H9 (cell line): Measurements from ENCODE around the gene HK3. TPM values are rescaled to one million over a fixed set of nuclear protein-coding genes. Genes with fewer than 3 reads are reported as not detected.

Experiments used
- DNase-seq: peaks from one replicate; pipeline ENCODE4 v3.0.0-alpha.2; 2017
- H2AFZ ChIP-seq: one replicate; pipeline ENCODE4 v1.6.1; 2013; ENCODE audit warnings: mild to moderate bottlenecking, low read length, control low read depth, moderate library complexity
- H2AK5ac ChIP-seq: 2 replicates; pipeline ENCODE4 v1.6.1; 2013; ENCODE audit warnings: low read length, control low read depth, mixed read lengths; ENCODE audit not compliant: insufficient read length
- H2BK120ac ChIP-seq: one replicate; pipeline ENCODE4 v1.6.1; 2013; ENCODE audit warnings: low read depth, mild to moderate bottlenecking, low read length, control low read depth, inconsistent platforms; ENCODE audit not compliant: poor library complexity, severe bottlenecking
- H2BK12ac ChIP-seq: 2 replicates; pipeline ENCODE4 v1.6.1; 2013; ENCODE audit warnings: low read length, control low read depth, mixed read lengths, low read depth; ENCODE audit not compliant: insufficient read length
- H2BK15ac ChIP-seq: 2 replicates; pipeline ENCODE4 v1.6.1; 2013; ENCODE audit warnings: low read depth, low read length, control low read depth
- H2BK20ac ChIP-seq: one replicate; pipeline ENCODE4 v1.6.1; 2013; ENCODE audit warnings: low read depth, mild to moderate bottlenecking, low read length, control low read depth, inconsistent platforms; ENCODE audit not compliant: poor library complexity, severe bottlenecking
- H2BK5ac ChIP-seq: 2 replicates; pipeline ENCODE4 v1.6.1; 2013; ENCODE audit warnings: low read length, control low read depth, mixed read lengths; ENCODE audit not compliant: insufficient read length
- H3K14ac ChIP-seq: 2 replicates; pipeline ENCODE4 v1.6.1; 2013; ENCODE audit warnings: low read length, control low read depth; ENCODE audit not compliant: insufficient read depth
- H3K18ac ChIP-seq: 2 replicates; pipeline ENCODE4 v1.6.1; 2013; ENCODE audit warnings: low read depth, mild to moderate bottlenecking, mixed read lengths, low read length, control low read depth; ENCODE audit not compliant: insufficient read length
- H3K23ac ChIP-seq: 2 replicates; pipeline ENCODE4 v1.6.1; 2013; ENCODE audit warnings: low read length, control low read depth, mixed read lengths, low read depth; ENCODE audit not compliant: insufficient read length
- H3K23me2 ChIP-seq: 2 replicates; pipeline ENCODE4 v1.6.1; 2013; ENCODE audit warnings: low read depth, mild to moderate bottlenecking, mixed read lengths, low read length, control low read depth; ENCODE audit not compliant: insufficient read length, poor library complexity, severe bottlenecking
- H3K27ac ChIP-seq: 2 replicates; pipeline ENCODE4 v1.5.1; 2013; ENCODE audit warnings: low read length, control low read depth, mixed read lengths, low read depth; ENCODE audit not compliant: insufficient read length
- H3K27me3 ChIP-seq: 2 replicates; pipeline ENCODE4 v1.6.1; 2013; ENCODE audit warnings: low read length, control low read depth, inconsistent platforms; ENCODE audit not compliant: insufficient read depth
- H3K4ac ChIP-seq: 2 replicates; pipeline ENCODE4 v1.6.1; 2013; ENCODE audit warnings: low read depth, mild to moderate bottlenecking, control low read depth, inconsistent platforms, low read length, moderate library complexity
- H3K4me1 ChIP-seq: 2 replicates; pipeline ENCODE4 v1.6.1; 2013; ENCODE audit warnings: low read length, control low read depth, inconsistent platforms; ENCODE audit not compliant: insufficient read depth
- H3K4me2 ChIP-seq: 2 replicates; pipeline ENCODE4 v1.6.1; 2013; ENCODE audit warnings: low read length, control low read depth, mixed read lengths; ENCODE audit not compliant: insufficient read length, insufficient read depth
- H3K56ac ChIP-seq: 2 replicates; pipeline ENCODE4 v1.6.1; 2013; ENCODE audit warnings: low read depth, mild to moderate bottlenecking, mixed read lengths, low read length, control low read depth; ENCODE audit not compliant: insufficient read length
- H3K79me1 ChIP-seq: 2 replicates; pipeline ENCODE4 v1.6.1; 2013; ENCODE audit warnings: low read depth, mild to moderate bottlenecking, moderate library complexity, low read length, control low read depth, inconsistent platforms; ENCODE audit not compliant: insufficient read depth, poor library complexity, severe bottlenecking
- H3K79me2 ChIP-seq: 2 replicates; pipeline ENCODE4 v1.6.1; 2013; ENCODE audit warnings: low read length, control low read depth, inconsistent platforms; ENCODE audit not compliant: insufficient read depth
- H3K9ac ChIP-seq: 2 replicates; pipeline ENCODE4 v1.6.1; 2013; ENCODE audit warnings: low read length, control low read depth, mixed read lengths; ENCODE audit not compliant: insufficient read length; ENCODE audit errors: extremely low read depth
- H3K9me3 ChIP-seq: one replicate; pipeline ENCODE4 v1.6.1; 2013; ENCODE audit warnings: low read depth, low read length, inconsistent platforms; ENCODE audit not compliant: control insufficient read depth
- H3T11ph ChIP-seq: one replicate; pipeline ENCODE4 v1.6.1; 2013; ENCODE audit warnings: mild to moderate bottlenecking, low read length, control low read depth, inconsistent platforms
- H4K20me1 ChIP-seq: one replicate; pipeline ENCODE4 v1.6.1; 2013; ENCODE audit not compliant: control insufficient read depth, insufficient read length, insufficient read depth
- H4K5ac ChIP-seq: 2 replicates; pipeline ENCODE4 v1.6.1; 2013; ENCODE audit warnings: low read depth, mild to moderate bottlenecking, mixed read lengths, low read length, control low read depth; ENCODE audit not compliant: insufficient read length
- H4K8ac ChIP-seq: replicated peaks from 2 replicates; pipeline ENCODE4 v1.6.1; 2013; ENCODE audit warnings: low read length, control low read depth, mixed read lengths, low read depth; ENCODE audit not compliant: insufficient read length
- H4K91ac ChIP-seq: 2 replicates; pipeline ENCODE4 v1.6.1; 2013; ENCODE audit warnings: low read depth, mild to moderate bottlenecking, moderate library complexity, mixed read lengths, low read length, control low read depth; ENCODE audit not compliant: insufficient read length
- H3K27ac Mint-ChIP-seq, 3 experiments: 2 replicates in 2 of 3; 3 replicates in 1 of 3; pipeline ENCODE4 v1.8.0; 2020 to 2021; ENCODE audit warnings: mixed read lengths in 3 of 3, mild to moderate bottlenecking in 1 of 3, moderate library complexity in 1 of 3
- H3K27me3 Mint-ChIP-seq: 2 replicates; pipeline ENCODE4 v1.8.0; 2021; ENCODE audit warnings: low read depth, mild to moderate bottlenecking, moderate library complexity, mixed read lengths
- H3K36me3 Mint-ChIP-seq, 3 experiments: 2 replicates in 2 of 3; 3 replicates in 1 of 3; pipeline ENCODE4 v1.8.0; 2020 to 2021; ENCODE audit warnings: low read depth in 3 of 3, mixed read lengths in 3 of 3; ENCODE audit not compliant: insufficient read depth in 1 of 3
- H3K4me1 Mint-ChIP-seq, 2 experiments: 2 replicates each; pipeline ENCODE4 v1.8.0; 2020; ENCODE audit warnings: mixed read lengths in 2 of 2
- H3K4me3 Mint-ChIP-seq, 2 experiments: 2 replicates in 1 of 2; 3 replicates in 1 of 2; pipeline ENCODE4 v1.8.0; 2020 to 2021; ENCODE audit warnings: mild to moderate bottlenecking in 2 of 2, mixed read lengths in 2 of 2, moderate library complexity in 1 of 2
- H3K9me3 Mint-ChIP-seq, 2 experiments: 2 replicates in 1 of 2; 3 replicates in 1 of 2; pipeline ENCODE4 v1.8.0; 2020; ENCODE audit warnings: mild to moderate bottlenecking in 2 of 2, mixed read lengths in 2 of 2, moderate library complexity in 1 of 2
- CTCF ChIP-seq: fragments of 200-600 bp; sonication (generic); conservative IDR thresholded peaks from 3 replicates; pipeline ENCODE4 v1.8.0; 2021; ENCODE audit warnings: antibody characterized with exemption, mild to moderate bottlenecking
- WGBS: extraction: QIAGEN DNeasy Blood & Tissue Kit; methylation state at CpG from one replicate; pipeline ENCODE4 v1.1.7; 2013; ENCODE audit warnings: missing lambda C conversion rate, low lambda C conversion rate, mixed read lengths; ENCODE audit not compliant: insufficient read length; ENCODE audit errors: extremely low coverage; 5-methylcytosine and 5-hydroxymethylcytosine counted together
- total RNA-seq: library from RNA; stranded (reverse); gene quantifications from 2 replicates; pipeline ENCODE4 v1.2.1, GENCODE V29; 2021

HK3 gene
- total RNA-seq, 1 experiment from 2014 or later: not detected

- no peaks in the 10 kb centered on the region for H3K9me3 ChIP-seq
- H3K27ac Mint-ChIP-seq: peak overlapping the region in 2 of 3 experiments; percentile 70 to 87; a peak in 3 of 7 replicates
- peaks cover 5% of the 10 kb centered on the region for H3K27me3 Mint-ChIP-seq
- no peak for TF ChIP-seq CTCF
- no CpG with 5 or more reads among the region's 17 CpGs for WGBS
- no peak overlapping the region for H2BK12ac ChIP-seq
- H3T11ph ChIP-seq: no peak overlapping the region
- no peaks in the 10 kb centered on the region for H3K9me3 Mint-ChIP-seq
- H2AK5ac ChIP-seq: no peak overlapping the region
- no peaks in the 10 kb centered on the region for H3K23me2 ChIP-seq
- no peak overlapping the region for H3K9ac ChIP-seq
- no peak overlapping the region for H4K91ac ChIP-seq
- no peak overlapping the region for H4K5ac ChIP-seq
- no peak overlapping the region for H3K27ac ChIP-seq
- no peaks in the 10 kb centered on the region for H3K79me2 ChIP-seq
- no peak overlapping the region for H2BK15ac ChIP-seq
- H2BK5ac ChIP-seq: no peak overlapping the region
- no peak overlapping the region for H2BK20ac ChIP-seq
- H3K23ac ChIP-seq: no peak overlapping the region
- H3K4me2 ChIP-seq: no peak overlapping the region
- peaks cover 2 to 14% of the 10 kb centered on the region in 2 experiments; a peak in 2 of 4 replicates for H3K4me1 Mint-ChIP-seq
- H2AFZ ChIP-seq: no peak overlapping the region
- H4K8ac ChIP-seq: no peak overlapping the region
- H3K36me3 Mint-ChIP-seq: no peaks in the 10 kb centered on the region; a peak in 1 of 7 replicates
- H3K14ac ChIP-seq: no peak overlapping the region
- H2BK120ac ChIP-seq: no peak overlapping the region
- H3K4me3 Mint-ChIP-seq: no peak overlapping the region
- no peak overlapping the region for H3K56ac ChIP-seq
- no peaks in the 10 kb centered on the region for H3K27me3 ChIP-seq
- no peaks in the 10 kb centered on the region for H3K4me1 ChIP-seq
- no peak overlapping the region for H3K18ac ChIP-seq
- H3K79me1 ChIP-seq: no peaks in the 10 kb centered on the region
- DNase-seq: no peak
- no peaks in the 10 kb centered on the region for H4K20me1 ChIP-seq
- H3K4ac ChIP-seq: no peak overlapping the region
These were observed 24.1 kb downstream of the HK3 start for GRCh38 chr5:176875014-176875550.
